ENCODE results near the gene SEZ6.

- TF ChIP-seq POLR2AphosphoS5 (IDR thresholded peaks at IDR 0.05) (no peak), CTCF (IDR thresholded peaks at IDR 0.05) (no peak), POLR2A (IDR thresholded peaks at IDR 0.05) (no peak)
These were observed 42.7 kb downstream of the SEZ6 start for GRCh38 chr17:28963055-28963611.
